SKM-1 treated with dmso at 0.1 percent for 144 hours (cell line): Measurements from ENCODE around the gene PDGFC.
"Not testable (repeated sequence)": the region's sequence is repeated elsewhere in the genome, so short reads cannot be mapped to it uniquely, and the experiment has no call there.

ENCODE experiments used
- DNase-seq: peaks from one replicate; lab custom pipeline; 2025; ENCODE audit not compliant: unreplicated experiment; lab: John Stamatoyannopoulos, UW

PDGFC gene

DNA sequence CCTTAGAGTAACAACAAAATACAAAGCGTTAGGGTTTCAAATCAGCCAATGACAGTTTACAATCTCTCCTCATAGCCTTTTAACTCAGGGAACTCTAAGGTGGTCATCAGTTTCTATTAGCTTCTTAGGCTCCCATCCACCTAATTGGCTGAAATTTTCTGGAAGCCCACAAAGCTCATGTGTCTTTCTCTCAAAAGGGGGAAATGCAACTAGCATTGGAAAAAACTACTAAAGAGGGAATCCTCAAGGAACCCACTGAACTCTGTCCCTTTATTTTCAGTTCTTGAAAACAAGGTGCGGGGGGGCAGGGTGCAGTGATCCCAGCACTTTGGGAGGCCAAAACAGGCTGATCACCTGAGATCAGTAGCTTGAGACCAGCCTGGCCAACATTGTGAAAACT is 56.4 kb downstream of the PDGFC start:
- no peak for DNase-seq

DNA sequence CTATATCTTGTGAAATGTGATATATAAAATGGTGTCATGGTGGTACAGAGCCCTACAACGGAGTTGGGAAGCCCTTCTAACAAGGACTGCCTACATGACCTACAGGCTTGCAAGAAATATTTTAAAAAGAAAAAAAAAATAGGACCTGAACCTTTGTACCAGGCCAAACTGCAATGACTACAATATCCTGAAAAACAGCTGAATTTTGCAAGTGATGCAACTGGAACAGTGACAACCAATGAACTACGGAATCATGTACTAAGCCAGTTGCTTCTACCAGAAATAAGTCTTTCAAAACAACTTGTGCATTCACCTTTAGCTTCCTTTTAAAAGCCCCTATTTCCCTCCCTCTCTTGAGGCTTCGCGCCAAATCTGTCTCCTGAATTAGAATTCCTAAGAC is 58.4 kb downstream of the PDGFC start:
- no peak for DNase-seq

DNA sequence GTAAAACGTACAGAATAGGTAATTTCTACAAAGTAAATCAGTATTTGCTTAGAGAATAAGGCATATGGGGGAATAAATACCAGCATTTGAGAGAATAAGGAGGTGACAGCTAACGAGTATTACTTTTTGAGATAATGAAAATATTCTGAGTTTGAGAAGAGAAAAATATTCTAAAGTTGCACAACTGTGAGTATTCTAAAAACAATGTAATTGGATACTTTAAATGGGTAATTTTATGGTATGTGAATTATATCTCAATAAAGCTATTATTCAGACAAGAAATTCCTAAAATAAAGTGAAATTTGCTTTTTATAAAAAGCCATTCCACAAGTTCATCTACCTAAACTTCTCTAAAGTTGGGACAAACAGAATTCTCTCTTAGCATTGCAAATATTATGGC is 62.6 kb downstream of the PDGFC start:
- no peak for DNase-seq

DNA sequence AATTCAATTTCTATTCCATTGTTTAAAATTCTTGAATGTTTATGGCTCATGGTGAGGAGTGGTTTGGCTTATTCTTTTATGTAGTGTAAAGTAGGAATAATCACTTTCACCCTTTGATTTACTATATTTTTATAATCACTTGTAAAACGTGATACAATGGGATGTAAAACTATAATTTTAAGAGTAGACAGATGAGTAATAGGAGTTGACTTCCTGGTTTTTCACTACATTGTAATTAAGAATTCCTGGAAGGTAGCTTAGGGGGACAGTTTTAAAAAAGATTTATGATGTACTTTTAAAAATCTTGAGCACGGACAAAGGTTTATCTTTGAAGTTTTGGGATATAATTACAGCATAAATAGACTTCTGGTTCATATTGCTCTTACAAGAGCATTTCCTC is 65.3 kb downstream of the PDGFC start:
- DNase-seq = no peak

DNA sequence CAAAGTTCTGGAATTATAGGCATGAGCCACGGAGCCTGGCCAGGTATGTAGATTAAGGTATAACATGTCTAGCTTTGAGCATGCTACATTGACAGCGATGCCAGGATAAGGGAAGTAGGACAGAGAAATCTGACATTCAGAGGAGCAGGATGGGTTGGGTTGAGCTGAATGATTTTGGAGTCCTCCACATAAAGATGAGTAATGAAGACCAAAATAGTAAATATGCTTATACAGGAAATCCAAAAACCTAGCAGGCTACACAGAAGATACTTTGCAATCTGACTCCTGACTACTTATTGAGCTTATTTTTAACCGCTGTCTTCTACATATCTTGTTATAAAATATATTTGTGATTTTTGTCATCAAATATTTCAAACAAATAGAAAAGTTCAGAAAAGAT is 69.7 kb downstream of the PDGFC start:
- DNase-seq = no peak

DNA sequence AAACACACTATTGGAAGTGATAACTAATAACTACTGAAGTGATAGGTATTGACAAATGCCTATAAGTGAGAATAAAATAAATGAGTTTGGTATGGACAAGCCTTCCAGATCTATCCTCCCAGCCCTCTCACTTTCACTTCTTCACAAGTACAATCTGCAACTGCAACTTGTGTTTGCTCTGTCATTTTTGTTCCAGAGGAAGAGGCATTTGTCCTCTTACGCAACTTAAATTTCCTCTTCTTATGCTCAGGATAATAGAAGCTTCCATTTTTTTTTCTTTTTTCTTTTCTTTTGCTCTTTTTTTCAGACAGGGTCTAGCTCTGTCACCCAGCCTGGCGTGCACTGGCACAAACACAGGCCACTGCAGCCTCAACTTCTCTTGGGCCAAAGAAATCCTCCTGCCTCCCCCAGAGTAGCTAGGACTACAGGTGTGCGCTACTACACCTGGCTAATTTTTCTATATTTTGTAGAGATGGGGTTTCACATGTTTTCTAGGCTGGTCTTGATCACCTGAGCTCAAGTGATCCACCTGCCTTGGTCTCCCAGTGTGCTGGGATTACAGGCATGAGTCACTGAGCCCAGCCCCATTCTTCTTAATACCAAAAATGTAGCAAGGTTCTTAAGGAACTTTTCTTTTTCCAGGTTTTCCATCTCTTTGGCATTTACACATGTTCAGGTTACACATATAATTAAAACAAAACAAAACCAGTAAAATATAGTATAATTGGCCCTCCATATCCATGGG is 73.1 kb downstream of the PDGFC start:
- DNase-seq = peak; percentile 66

DNA sequence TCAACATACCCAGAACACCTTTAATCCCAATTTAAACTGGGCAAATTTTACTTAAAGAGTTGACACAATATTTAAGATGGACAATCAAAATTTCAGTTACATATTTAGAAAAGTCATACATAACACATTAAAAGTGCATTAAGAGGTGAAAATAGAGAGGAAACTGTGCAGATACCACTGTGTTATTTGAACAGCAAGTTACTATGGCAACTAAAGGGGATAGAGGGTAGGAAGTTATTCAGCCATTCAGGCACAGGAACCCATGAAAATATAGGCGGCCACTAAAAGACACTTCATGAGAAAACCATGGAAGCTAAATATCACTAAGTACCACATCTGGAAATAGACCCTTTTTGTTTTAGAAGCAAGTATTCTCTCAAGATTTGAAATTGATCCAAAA is 75.1 kb downstream of the PDGFC start:
- DNase-seq = no peak

DNA sequence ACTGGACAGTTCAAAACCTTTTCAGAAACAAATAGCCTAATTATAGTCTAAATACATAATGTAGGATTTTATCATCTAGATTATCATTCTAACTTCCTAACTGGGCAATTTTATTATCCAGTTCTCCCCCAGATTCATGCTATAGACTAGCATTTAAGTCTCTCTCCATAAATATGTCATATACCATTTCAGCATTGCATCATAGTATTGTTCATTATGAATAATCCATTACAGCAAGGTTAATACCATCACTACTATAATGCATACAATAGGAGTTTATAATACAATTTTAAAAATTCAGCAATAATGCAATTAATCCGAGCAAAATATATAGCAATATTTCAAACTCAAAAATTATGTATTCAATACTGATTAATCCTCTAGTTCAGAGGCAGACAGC is 77.4 kb downstream of the PDGFC start:
- DNase-seq = no peak

DNA sequence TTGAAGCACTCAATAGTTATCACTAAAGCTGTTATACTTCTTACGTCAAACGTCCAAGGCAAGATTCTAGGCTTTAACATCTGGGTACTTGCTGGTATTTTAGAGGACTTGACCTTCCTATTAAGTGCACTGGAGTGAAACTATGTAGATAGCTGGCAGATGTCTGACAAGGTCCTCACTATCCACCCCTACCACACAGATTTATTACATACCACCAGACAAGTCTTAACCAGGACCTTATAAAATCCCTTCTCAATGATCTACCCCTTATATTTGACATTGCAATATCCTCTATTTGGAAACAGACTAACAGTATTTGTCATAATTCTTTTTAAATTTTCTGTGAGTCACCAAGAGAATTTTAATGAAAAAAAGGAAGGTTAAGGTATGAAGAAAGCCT is 78.8 kb downstream of the PDGFC start:
- DNase-seq = no peak

DNA sequence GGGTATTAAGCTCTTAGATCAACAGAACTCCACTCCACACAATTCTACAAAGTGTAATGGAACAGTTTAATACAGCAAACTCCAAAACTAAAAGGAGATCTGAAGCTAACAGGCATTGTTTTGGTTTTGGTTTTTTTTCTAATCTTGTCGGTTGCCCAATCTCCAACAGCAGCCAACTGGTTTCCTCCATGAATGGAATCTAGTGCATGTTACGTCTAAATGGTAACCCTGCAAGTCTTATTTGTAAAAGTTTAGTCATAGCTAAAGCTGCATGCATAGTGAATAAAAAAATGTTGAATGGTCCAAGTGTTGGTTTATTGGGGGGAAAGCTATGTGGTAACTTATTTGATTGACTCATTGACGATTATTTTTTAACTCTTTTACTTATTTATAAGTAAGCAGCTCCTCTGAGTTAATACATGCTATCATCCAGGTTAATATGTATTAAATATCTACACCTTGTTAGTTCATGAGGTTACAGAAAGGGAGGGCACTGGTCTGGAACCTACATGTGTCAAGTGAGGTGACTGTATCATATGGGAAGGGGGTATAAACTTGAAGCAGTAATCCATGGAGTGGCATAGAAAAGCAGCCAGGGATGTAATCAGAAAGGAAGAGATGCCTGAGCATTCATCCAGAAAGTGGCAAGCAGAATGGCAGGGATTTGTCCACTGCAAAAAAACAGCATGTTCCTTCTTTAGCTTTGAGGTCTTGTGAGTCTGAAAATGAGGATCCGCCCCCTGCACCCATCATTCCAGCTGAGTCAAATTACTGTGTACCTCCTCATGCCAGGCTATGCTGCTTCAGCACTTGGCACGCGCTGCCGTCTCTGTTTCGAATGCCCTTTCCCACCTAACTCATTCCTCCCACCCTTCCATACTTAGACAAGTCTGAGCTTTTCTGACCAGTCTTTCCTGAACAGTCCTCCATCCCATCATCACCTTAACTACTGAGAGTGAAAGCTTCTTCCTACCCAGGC is 81.7 kb downstream of the PDGFC start:
- no peak for DNase-seq

DNA sequence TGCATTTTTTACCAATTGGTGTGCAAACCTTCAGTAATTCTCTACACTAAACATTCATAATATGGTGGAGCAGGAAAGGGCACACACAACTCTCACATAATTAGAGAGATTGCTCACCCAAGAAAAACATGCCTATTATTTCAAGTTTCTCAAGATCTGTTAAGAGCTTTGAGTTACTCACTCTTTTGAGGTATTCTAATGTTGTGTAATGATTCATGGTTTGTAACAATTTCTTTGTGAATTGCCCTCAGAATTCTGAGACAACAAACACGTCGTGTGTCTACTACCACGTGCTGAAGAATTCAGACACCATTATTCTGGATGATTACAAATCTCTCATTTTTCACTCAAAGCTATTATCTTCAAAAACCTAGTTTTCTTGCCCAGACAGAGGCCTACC is 82.8 kb downstream of the PDGFC start:
- no peak for DNase-seq

DNA sequence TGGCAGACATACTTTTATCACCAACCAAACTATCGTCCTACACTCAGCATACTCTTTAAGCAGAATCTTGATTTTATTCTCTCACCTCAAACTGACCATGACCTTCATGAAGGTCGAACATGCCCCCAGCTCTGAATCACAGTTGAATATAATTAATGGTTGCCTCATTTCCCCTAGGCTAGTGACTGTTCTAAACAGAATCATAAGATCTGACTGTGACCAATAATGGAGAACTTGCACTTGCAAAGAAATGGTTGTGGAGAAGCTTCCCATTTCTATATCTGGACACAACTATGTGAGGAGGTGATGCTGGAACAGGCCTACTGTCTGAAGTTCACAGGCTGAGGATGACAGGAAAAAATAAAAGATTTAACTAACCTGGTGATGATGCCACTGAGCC is 85.1 kb downstream of the PDGFC start:
- no peak for DNase-seq

DNA sequence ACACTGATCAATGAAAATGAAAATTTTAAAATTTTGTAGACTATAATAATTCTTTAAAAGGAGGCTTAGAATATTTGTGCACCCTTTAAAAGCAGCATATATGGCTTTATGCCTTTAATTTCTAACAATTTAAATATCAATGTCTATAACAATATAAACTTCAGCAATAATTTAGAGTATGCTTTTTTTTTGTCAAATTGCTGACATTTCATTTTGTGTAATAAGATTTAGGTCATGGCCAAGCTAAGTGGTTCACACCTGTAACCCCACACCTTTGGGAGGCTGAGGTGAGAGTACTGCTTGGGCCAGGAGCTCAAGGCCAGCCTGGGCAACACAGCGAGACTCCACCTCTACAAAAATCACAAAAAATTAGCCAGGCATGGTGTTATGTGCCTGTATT is 86.2 kb downstream of the PDGFC start:
- DNase-seq = no peak

DNA sequence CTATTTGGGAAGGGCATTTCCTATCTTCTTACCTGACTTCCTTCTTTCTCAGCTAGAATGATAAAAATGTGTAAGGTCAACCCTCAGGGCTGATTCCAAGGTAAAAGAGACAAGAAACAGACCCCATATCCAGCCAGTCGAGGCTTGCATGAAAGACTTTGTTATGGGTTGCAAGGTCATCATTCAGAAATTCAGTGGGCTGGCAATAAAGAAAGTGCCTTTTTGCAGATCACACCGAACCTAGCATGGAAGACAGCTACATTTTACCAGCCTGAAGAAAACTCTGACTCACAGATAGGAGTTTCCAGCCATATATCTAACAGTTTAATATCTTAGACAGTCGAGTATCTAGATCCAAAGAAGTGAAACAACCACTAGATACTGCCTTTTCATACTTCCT is 87.4 kb downstream of the PDGFC start:
- DNase-seq = no peak

DNA sequence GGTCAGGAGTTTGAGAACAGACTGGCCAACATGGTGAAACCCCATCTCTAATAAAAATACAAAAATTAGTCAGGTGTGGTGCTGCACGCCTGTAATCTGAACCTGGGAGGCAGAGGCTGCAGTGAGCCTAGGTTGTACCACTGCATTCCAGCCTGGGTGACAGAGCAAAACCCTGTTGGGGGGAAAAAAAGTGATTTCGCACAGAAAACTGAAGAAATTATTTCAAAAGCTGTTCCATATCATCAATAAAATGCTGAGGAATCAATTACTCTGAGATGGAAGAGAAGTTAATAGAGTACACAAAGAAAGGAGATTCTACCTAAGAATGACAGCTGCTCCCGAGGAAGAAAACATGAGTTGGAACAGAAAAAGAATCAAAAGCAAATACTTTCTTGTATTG is 95.9 kb downstream of the PDGFC start:
- no peak for DNase-seq

DNA sequence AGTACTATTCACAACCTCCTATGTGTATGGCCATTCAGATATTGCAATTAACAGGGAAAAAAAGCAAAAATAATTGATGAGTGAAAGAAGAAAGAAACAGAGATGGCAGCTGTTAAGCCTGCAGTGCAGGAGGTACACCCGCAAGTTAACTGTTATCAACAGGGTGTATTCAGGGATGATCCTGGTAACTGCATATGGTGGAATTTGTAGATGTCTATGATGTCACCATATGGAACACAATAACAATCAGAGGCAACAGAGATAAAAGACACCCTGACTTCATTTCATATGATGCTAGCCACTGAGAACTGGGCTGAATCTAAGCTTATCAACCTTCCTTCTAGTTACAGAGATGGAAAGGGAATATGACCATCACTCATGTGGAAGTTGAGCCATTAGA is 96.5 kb downstream of the PDGFC start:
- no peak for DNase-seq

DNA sequence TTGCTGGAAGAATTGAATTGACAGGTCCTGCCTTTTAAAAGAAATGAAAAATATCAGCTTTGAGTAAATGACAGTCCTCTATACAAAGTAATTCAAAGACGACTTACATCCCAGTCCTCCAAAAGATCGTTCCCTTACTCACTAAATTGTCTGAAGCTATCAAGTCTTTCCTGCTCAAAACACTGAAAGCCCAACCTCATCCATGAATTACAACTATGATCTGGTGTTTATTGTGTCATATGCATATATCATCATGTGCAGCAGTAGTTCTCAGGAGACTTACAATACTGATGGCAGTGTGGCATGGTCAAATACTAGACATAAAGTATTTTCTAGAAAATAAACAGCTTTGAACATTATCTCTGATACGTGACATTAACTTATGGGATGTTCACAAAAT is 97.8 kb downstream of the PDGFC start:
- DNase-seq = no peak

DNA sequence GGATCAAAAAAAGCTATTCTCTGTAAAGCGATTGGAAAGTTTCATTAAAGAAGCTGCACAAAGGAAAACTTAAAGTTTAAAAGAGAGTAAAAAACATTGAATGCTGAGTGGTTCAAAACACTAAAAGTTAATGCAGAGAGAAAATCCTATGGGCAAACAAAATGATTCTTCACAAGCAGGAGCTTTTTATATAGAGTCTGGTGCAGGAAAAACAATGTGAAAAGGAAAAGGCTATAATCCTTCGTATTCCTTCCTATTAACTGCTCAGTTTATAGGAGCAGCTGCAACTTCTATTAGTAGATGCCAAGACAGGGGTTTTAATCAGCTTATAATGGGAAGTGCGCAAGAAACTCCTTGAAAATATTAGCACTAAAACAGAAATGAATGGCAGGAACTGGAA is 100.7 kb downstream of the PDGFC start:
- DNase-seq = no peak

DNA sequence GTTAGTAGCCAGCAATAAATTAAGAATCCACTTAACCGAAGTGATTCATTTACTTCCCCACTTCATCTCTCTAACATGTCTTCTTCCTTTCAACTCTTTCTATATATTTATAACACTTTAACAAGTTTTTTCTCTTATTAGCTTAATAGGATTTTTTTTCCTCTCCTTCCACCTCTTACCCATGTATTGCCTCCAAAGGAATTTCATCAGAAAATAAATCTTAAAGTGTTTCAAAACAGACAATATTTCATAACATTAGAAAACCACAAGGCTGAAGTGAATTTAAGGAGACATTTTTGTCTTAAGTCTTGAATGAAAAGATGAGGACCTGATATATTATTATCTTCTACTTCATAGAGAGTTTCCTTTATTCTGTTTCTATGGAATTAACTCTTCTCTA is 101.5 kb downstream of the PDGFC start:
- DNase-seq = no peak

DNA sequence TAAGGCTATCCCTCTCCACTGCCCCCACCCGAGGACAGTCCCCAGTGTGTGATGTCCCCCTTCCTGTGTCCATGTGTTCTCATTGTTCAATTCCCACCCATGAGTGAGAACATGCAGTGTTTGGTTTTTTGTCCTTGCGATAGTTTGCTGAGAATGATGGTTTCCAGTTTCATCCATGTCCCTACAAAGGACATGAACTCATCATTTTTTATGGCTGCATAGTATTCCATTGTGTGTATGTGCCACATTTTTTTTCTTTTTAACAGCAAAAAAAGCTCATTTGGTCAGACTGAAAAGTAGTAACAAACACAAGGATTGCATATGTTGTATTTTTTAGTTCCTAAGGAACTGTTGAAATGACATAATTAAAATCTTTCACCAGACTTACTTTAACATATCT is 105.5 kb downstream of the PDGFC start:
- DNase-seq = not testable (repeated sequence)

DNA sequence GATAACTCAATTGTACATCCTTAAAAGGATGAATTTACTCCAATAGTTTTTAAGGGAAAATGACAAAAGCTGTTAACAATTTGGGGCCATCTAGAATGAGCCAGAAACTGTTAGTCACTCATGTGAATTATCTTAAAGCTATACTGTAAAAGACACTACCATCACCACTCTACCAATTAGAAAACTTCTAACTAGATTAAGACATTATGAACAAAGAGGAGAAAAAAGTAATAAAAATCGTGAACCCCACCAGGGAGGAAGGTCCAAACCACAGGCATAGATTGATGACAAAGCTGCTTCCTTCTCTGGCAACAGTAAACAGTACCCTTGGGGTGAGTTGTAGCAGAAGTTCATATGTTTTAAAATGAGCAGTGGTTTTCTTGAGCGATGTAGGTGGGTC is 106.1 kb downstream of the PDGFC start:
- no peak for DNase-seq

DNA sequence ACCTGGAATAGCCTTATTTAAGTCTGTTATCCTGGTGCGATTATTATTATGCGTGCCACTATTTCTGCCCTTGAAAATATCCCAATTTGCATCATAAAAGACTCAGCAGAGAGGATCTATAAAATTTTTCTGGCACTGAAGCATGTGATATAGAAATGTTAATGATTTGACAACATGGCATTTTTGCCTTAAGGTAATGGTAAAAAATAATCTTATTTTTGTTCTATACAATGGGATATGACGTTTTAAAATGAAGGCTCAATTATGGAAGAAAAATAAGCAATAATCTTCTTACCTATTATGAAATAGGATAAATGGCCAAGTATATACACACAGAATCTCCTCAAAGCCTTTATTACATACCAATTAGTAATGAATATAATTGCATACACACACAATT is 113.5 kb downstream of the PDGFC start:
- no peak for DNase-seq
